Measurements from ENCODE around the gene NR2F6.

DNA sequence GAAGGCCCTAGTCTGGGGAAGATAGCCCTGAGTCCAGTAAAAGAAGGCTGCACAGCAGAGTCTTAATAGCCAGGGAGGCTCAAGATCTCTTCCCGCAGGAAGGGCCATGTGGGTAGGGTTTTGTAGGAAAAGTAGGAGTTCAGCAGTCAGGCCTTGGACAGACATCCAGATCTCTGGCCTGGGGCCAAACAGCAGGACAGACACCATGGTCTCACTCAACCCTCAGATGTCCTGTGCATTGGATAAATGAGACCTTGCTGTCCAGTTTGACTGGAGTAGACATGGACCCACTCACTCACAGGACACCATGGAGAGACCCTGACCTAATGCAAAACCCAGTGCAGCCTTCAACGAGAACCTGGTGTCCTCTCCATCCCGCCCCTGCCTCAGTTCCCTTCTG is 15.8 kb downstream of the NR2F6 start:
- TF ChIP-seq, protein P1, sequence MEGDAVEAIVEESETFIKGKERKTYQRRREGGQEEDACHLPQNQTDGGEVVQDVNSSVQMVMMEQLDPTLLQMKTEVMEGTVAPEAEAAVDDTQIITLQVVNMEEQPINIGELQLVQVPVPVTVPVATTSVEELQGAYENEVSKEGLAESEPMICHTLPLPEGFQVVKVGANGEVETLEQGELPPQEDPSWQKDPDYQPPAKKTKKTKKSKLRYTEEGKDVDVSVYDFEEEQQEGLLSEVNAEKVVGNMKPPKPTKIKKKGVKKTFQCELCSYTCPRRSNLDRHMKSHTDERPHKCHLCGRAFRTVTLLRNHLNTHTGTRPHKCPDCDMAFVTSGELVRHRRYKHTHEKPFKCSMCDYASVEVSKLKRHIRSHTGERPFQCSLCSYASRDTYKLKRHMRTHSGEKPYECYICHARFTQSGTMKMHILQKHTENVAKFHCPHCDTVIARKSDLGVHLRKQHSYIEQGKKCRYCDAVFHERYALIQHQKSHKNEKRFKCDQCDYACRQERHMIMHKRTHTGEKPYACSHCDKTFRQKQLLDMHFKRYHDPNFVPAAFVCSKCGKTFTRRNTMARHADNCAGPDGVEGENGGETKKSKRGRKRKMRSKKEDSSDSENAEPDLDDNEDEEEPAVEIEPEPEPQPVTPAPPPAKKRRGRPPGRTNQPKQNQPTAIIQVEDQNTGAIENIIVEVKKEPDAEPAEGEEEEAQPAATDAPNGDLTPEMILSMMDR (conservative IDR thresholded peaks at IDR 0.05), result no peak
- no peak for TF ChIP-seq ZFX (IDR thresholded peaks at IDR 0.05)

Measured in C4-2B (cell line).